GM18873 (cell line): ENCODE data around the gene RGPD3.
A peak's percentile ranks its signal among the peaks of the same experiment; 100 is the strongest.
"Not testable (repeated sequence)": the region's sequence is repeated elsewhere in the genome, so short reads cannot be mapped to it uniquely, and the experiment has no call there.

Source experiments
- ATAC-seq: cut with Tn5 transposase; IDR thresholded peaks from one replicate; pipeline ENCODE4 v1.9.1; 2021; ENCODE audit warnings: mild to moderate bottlenecking, moderate library complexity, moderate number of reproducible peaks; ENCODE audit not compliant: unreplicated experiment, low FRiP score

Gene RGPD3

DNA sequence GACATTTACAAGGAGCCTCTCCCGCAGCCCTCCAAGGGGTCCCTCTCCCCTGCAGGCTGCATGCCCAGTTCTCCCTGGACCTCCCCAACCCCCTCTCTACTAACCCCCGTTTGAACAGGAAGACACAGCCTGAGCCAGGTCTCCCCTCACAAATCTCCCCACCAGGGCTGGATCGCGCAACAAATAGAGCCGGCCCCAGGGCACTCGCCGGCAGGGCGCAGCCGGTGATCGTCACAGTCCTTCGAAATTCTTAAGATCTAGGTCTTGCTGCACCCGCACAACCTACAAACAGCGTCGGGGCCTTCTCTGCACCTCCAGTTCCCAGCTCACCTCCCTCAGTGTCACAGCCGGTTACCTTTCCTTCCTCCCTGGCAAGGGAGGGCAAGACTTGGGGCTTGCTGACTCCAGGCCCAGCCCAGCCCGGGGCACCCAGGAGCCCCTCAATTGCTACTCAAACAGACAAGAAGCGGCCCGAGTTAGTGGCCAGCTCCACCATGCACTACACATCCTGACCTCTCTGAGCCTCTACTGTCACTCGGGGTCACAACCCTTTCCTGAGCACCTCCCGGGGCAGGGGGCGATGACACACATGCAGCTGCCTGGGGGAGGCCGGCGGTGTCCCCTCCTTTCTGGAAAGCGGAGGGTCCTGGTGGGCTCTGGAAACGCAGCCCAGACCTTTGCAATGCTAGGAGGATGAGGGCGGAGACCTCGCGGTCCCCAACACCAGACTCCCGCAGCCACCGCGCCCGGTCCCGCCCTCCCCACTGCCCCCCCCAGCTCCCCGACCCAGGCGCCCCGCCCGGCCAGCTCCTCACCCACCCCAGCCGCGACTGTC lies 18.6 kb upstream of the RGPD3 start, which contains the start of gene CD8B2:
Gene CD8B2 (plus strand): TSS at position 814 of the 835 bp plus-strand sequence. CDS start 63 bp downstream, outside the sequence.
- not testable (repeated sequence) for ATAC-seq

DNA sequence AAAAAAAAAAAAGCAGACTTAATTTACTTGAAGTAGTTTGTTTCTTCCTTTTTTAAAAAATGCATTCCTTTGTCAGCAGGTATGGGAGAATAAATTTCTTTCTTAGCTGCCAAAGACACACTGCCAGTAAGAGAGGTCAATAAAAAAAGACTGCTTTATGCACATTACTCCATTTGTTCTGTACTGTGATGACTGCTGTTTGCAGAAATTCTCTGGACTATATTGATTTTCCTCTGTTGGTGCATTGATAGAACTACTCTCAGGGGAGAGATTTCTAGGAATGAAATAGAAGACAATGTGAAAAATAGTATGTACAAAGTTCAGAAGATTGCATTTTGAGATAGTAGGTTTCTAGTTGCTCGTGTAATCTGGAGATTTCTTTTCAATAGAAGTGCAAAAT lies 11.3 kb upstream of the RGPD3 start:
- ATAC-seq, result not testable (repeated sequence)

DNA sequence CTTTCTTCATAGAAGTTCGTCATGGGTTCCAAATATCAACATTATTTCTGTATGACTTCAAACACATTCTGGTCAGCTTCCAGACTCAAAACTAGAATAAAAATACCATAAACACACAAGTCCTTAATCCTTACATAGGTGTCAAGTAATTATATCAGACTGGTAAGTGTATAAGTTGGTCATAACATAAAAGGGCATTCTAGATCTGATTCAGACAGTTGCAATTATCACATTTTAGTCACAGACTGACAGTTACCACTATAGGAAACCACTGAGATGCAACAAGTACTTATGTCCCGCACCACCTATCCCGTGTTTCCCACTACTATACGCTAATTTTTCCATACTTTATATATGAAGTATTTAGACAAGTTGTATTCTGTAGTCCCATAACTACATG lies 9.4 kb upstream of the RGPD3 start:
- not testable (repeated sequence) for ATAC-seq

DNA sequence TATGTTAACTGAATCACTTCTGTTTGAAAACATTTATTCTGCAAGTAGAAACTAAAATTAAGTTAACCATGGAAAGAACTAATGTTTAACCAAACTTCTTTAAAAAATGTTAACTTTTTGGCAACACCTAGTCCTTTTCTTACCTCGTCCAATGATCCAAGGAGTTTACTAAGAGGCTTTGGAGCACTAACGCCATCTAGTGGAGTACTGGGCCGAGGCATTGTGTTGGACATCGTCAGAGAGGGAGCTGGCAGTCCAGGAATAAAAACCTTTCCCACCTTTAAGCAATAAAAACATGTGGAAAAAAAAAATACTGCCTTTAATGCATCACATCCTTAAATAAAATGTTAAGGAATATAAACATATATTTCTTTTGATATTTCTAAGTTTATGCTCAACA lies 2.4 kb upstream of the RGPD3 start:
- ATAC-seq, result not testable (repeated sequence)

DNA sequence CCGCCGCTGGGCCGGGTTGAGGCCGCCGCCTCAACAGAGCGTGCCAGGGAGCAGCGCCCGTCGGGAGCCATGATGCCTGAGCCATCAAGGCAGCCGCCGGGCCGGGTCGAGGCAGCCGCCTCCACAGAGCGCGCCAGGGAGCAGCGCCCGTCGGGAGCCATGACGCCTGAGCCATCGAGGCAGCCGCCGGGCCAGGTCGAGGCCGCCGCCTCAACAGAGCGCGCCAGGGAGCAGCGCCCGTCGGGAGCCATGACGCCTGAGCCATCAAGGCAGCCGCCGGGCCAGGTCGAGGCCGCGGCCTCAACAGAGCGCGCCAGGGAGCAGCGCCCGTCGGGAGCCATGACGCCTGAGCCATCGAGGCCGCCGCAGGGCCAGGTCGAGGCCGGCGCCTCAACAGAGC lies 697 bp downstream of the RGPD3 start:
- not testable (repeated sequence) for ATAC-seq

DNA sequence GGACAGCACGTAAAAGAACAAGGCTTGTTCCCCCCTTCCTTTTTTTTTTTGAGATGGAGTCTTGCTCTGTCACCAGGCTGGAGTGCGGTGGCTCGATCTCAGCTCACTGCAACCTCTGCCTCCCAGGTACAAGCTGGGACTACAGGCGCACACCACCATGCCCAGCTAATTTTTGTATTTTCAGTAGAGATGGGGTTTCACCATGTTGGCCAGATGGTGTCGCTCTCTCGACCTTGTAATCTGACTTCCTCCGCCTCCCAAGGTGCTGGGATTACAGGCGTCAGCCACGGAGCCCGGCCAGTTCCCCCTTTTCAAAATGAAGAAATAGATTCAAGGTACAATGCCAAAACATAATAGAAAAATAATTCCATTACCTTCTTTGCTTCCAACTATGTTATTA lies 6.3 kb downstream of the RGPD3 start:
- ATAC-seq, result not testable (repeated sequence)

DNA sequence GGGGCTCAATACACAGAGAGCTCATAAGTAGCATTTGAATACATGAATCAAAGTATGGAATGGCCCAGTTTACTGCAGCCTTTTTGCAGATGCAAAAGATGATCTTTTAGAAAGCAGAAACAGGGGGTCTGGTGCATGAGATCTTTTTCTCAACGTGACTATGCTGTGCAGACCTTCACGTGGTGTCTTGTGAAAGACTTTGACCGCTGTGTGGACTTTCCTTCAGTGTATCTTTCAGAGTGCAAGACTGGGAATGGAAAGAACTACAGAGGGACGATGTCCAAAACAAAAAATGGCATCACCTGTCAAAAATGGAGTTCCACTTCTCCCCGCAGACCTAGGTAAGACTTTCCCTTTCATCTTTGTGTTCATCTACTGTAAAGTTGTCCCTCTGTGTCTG lies 77.5 kb downstream of the RGPD3 start:
- ATAC-seq, result not testable (repeated sequence)

DNA sequence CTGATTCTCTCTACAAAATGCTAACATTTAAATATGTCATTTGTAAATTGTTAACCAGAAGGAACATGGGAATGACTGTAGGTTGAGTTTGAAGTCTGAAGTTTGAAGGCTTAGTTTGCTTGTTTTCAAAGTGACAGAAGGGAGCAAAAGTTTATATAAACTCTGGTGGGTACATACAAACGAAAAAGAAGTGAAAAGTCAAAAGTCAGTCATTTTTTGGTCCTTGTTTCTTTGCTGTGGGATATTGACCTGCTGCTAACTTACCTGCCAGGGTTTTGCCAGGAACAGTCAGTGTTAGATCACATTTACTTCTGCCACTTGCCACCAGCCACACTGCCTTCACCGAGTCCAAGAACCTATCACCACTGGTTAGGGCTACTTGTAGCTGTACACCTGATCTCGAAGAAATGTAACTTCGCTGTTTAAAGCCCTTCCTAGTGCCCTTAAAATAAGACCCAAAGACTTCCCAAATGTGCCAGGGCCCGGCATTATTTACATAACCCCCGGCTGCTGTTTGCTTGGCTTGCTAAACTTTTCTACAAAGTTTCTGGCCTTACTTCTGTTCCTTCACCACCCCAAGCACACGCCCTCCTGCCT lies 79.3 kb downstream of the RGPD3 start:
- ATAC-seq, result not testable (repeated sequence)

DNA sequence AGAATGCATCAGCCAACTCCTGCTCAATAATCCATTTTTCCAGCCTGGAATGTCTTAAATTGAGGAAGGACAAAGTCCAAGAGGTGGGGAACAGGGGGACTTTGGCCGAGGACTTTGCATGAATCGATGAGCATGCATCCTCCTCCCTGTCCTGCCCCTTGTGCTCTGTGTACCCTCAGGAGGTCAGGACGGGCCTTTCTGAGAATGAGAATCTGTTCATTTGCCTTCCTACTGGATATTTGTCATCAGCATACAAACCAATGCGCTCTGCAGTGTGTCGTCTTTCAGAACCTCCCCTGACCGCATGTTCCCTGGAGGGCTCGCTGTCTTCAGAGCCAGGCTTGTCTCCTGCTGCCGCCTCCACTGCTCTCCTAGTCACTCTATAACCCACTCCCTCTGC lies 83.7 kb downstream of the RGPD3 start:
- ATAC-seq, result not testable (repeated sequence)

DNA sequence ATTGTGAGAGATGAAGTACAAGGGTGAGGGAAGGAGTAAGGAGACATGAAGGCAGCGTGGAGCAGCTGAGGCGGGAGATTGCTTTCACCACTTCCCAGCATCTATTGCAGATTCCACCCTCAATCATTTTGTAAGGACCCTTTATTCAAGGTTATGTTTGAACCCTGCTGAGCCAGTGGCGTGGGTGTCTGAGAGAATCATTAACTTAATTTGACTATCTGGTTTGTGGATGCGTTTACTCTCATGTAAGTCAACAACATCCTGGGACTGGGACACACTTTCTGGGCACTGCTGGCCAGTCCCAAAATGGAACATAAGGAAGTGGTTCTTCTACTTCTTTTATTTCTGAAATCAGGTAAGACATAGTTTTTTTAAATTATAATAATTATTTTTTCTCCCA lies 86.3 kb downstream of the RGPD3 start:
- not testable (repeated sequence) for ATAC-seq

DNA sequence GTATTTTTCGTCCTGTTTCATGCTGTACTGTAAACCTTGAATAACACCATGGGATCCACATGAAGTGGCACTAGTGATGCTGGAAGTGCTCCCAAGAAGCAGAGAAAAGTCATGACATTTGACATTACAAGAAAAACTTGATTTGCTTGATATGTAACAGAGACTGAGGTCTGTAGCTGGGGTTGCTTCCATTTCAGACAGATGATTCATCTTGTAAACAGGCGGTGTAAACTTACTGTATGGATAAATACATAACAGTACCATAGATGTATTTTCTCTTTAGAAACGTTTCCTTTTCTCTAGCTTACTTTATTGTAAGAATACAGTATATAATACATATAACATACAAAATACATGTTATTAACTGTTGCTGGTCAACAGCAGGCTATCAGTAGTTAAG lies 88.6 kb downstream of the RGPD3 start:
- not testable (repeated sequence) for ATAC-seq

DNA sequence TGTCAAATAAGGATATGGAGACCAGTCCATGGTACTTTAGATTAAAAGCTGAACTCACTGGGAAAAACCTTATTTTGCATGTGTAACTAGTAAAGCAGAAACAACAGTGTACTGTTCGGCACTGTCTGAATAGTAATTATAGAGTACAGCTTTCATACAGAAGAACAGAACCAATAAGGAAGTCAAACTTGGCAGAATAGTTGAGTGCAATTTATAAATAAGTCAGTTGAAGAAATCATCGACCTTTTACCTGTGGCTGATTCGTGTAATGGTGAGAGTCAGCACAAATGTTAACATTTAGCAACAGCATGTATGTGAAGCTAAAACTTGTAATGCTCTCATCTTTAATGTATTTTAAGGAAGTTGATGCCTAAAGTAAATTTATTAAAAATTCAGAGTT lies 99.0 kb downstream of the RGPD3 start:
- not testable (repeated sequence) for ATAC-seq

DNA sequence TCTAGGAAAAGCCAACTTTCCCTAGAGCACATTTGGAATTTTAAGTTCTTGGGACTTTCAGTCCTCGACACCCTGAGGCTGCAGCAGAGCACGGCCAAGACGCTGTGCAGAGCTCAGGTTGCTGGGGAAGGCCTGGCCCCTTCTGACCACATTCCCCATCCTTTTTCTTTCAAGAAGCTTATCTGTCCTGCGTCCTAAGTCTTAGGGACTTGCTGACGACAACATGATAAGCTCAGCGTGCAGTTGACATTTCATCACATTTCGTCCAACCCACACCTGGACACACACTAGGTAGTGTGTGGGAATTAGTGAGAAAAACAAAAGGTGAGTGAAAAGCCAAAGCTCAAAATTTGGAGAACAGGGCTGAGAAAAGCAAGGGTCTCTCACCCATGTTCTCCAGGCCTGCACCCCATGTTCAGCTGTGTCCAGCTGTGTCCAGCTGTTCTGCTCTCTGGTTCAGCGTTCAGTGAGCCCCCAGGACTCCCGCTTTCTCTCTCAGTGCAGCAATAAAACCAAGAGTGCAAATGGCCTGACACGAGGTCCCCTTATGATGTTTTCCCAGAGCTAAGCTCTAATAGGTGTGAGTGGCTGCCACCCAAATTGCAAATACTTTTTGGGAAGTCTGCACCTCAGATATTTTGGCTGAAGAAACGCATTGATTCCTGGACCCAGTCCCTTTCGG lies 101.9 kb downstream of the RGPD3 start:
- no peak for ATAC-seq

DNA sequence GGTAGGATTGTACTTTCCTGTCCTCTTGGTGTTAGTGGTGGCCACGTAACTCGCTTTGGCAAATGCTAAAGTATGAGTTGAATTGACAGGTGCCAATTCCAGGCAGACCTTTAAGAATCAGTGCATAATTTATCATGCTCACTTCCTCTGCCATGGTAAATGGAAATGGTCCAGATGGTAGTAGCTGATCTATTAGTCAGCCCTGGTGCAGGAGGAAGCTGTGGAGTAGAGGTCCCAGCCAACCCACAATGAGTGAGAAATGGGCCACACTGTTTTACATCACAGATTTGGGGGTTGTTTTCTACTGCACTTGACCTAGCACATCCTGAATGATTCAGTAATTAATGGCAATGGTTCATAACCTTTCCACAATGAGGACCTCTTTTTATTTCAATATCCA lies 104.4 kb downstream of the RGPD3 start:
- ATAC-seq, result no peak

DNA sequence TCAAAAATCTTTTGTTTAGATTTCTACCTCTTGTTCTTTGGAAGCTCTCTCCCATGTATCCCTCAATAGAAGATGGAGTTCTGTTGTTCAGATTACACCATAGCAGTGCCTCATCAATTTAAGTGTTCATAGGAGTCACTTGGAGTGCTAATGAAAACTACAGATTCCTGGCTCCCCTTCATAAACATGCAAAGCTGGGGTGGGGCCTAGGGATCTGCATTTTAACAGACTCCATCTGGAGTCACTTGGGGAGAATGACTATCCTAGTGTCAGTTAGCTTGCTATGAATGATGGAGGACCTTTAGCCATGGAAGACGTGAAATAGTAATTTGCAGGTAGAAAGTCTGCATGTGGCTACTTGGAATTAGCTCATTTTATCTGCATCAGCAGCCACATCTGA lies 105.4 kb downstream of the RGPD3 start:
- no peak for ATAC-seq

DNA sequence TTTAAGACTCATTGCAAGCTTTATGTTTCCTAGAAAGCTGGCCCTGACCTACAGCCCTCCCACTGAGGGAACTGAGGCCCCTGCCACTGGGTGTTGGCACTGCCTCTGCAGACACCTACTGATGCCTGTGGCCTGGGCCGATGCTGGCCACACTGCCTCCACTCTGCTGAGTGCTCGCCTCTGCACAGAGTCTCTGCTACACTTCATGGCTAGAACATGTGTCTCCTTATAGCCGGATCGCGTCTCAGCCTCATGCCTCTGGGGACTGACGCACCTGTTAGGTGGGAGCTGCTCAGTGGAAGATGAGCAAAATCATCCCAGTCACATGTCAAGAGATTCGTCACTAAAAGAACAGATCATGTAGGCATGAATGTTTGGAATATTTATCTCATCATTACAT lies 108.7 kb downstream of the RGPD3 start:
- ATAC-seq, result no peak

DNA sequence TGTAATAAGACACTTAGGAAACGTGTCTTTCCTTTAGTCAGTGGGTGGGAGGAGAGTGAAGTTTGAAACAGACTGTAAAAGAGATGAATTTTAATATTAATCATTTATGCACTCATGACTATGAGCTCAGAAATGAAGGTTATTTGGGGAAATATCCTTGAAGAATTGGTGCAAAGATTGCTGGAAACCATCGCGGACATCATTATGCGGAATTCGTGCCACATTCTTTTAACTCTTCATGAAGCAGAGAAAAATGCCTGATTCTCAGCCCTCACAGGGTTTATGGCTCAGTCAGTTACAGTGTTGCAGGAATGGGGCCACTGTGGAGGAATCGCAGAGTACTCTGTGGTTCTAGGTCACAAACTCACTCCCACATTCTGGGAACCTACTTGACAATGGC lies 109.7 kb downstream of the RGPD3 start:
- ATAC-seq, result no peak

DNA sequence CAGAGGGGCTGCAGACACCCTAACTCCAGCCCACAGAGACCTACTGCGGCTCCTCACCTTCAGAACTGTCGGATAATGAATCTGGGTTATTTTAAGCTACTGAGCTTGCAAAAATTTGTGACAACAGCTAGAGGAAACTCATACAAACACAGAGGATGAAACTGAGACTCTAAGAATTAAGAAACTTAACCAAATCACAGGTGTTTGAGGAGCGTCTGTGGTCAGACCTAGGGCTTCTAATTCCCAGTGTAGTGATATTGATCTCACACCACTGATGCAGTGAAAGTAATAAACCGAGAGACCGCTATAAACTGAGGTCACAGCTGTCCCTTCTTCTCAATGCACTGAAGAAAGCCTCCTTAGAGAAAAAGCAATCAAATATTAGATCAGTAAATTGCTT lies 110.1 kb downstream of the RGPD3 start:
- peak; percentile 97 for ATAC-seq

DNA sequence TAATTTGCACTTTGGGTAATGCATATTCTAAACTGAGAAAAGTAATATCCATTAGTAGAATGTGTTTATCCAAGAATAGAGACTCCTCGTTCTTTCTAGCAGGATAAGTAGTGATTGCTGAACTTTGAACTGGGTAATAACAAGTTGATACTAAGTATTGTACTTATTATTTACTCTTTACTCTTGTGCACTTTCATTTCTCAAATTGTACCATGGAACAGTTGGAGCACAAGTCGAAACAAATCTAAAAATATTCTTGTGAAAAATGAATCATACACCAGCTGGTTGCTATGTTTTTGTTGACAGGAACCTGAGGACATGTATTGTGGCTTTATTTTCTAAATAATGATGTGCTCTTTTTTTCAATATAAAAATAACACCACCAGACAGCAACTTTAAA lies 111.9 kb downstream of the RGPD3 start:
- no peak for ATAC-seq

DNA sequence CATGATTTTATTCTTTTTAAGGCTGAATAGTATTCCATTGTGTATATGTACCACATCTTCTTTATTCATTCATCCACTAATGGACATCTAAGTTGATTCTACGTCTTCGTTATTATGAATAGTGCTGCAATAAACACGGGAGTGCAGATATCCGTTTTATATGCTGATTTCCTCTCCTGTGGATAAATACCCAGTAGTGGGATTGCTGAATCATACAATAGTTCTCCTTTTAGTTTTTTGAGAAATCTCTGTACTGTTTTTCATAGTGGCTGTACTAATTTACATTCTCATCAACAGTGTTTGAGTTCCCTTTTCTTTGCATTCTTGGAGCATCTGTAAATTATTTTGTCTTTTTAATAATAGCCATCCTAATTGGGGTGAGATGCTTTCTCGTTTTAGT lies 114.5 kb downstream of the RGPD3 start:
- no peak for ATAC-seq

DNA sequence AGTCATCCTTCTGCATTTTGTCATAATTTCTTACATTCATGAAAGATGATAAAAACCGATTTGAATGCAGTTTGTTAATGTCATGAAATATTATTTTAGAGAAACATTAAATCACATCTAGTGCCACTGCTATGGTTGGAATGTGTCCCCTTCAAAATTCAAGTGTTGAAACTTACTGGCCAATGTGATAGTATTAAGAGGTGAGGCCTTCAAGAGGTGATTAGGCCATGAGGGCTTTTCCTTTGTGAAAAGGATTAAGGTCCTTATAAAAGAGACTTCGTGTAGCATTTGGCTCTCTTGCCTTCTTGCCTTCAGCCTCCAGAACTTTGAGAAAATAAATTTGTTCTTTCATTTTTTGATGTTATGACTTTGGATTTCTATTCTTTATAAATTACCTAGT lies 117.2 kb downstream of the RGPD3 start:
- no peak for ATAC-seq
